Retina (tissue), 1 donor: Measurements from ENCODE around the gene MFAP2.
"Not testable (repeated sequence)": the region's sequence is repeated elsewhere in the genome, so short reads cannot be mapped to it uniquely, and the experiment has no call there.

ENCODE experiments used
- DNase-seq: peaks from one replicate; pipeline ENCODE4 v3.0.0-alpha.2; 2016

The MFAP2 gene

GRCh38 chr1:16958475-16958874 is 21.9 kb downstream of the MFAP2 start:
- DNase-seq = no peak

- DNase-seq = no peak
These were observed 22.7 kb downstream of the MFAP2 start for GRCh38 chr1:16957731-16958130.

- no peak for DNase-seq
These were observed 23.6 kb downstream of the MFAP2 start for GRCh38 chr1:16956775-16957174.

- DNase-seq = no peak
These were observed 25.2 kb downstream of the MFAP2 start for GRCh38 chr1:16955186-16955585.

GRCh38 chr1:16954579-16954978 is 25.8 kb downstream of the MFAP2 start:
- DNase-seq = no peak

GRCh38 chr1:16952376-16952775 is 28.0 kb downstream of the MFAP2 start:
- DNase-seq = not testable (repeated sequence)

- DNase-seq = not testable (repeated sequence)
These were observed 31.4 kb downstream of the MFAP2 start for GRCh38 chr1:16949026-16949425.

GRCh38 chr1:16948282-16948891 is 32.0 kb downstream of the MFAP2 start:
- not testable (repeated sequence) for DNase-seq

- DNase-seq = no peak
These were observed 33.8 kb downstream of the MFAP2 start for GRCh38 chr1:16946646-16947045.

GRCh38 chr1:16946185-16946584 is 34.2 kb downstream of the MFAP2 start:
- DNase-seq = not testable (repeated sequence)

GRCh38 chr1:16945512-16945911 is 34.9 kb downstream of the MFAP2 start:
- not testable (repeated sequence) for DNase-seq

- no peak for DNase-seq
These were observed 36.4 kb downstream of the MFAP2 start for GRCh38 chr1:16944038-16944437.

- not testable (repeated sequence) for DNase-seq
These were observed 40.8 kb downstream of the MFAP2 start for GRCh38 chr1:16939386-16940180.

GRCh38 chr1:16938351-16939321 is 41.8 kb downstream of the MFAP2 start:
- DNase-seq = no peak

- not testable (repeated sequence) for DNase-seq
These were observed 43.8 kb downstream of the MFAP2 start for GRCh38 chr1:16936580-16936979.

GRCh38 chr1:16933945-16934344 is 46.5 kb downstream of the MFAP2 start:
- not testable (repeated sequence) for DNase-seq

GRCh38 chr1:16931206-16931934 is 49.0 kb downstream of the MFAP2 start:
- DNase-seq = not testable (repeated sequence)

GRCh38 chr1:16929146-16930041 is 51.0 kb downstream of the MFAP2 start:
- not testable (repeated sequence) for DNase-seq

GRCh38 chr1:16927711-16928485 is 52.5 kb downstream of the MFAP2 start:
- no peak for DNase-seq

GRCh38 chr1:16927256-16927655 is 53.2 kb downstream of the MFAP2 start:
- DNase-seq = no peak
